Coronary artery (tissue), 2 donors: ENCODE results near the gene ZC3H7B.

ENCODE experiments used
- DNase-seq: peaks from one replicate; pipeline ENCODE4 v3.0.0-alpha.2; 2017; ENCODE audit warnings: low spot score
- H3K27ac ChIP-seq, 2 donors: fragments of 200-600 bp; sonication (generic); one replicate each; pipeline ENCODE4 v1.5.1; 2016 to 2019
- H3K4me3 ChIP-seq: fragments of 200-600 bp; sonication (generic); 2 replicates; pipeline ENCODE4 v1.5.1; 2016; ENCODE audit warnings: mild to moderate bottlenecking, moderate library complexity
- TF ChIP-seq, protein P1 (sequence below): fragments of 200-600 bp; sonication (generic); IDR thresholded peaks from one replicate; pipeline ENCODE4 v1.5.1; 2019; ENCODE audit warnings: antibody characterized with exemption

Gene ZC3H7B

DNA sequence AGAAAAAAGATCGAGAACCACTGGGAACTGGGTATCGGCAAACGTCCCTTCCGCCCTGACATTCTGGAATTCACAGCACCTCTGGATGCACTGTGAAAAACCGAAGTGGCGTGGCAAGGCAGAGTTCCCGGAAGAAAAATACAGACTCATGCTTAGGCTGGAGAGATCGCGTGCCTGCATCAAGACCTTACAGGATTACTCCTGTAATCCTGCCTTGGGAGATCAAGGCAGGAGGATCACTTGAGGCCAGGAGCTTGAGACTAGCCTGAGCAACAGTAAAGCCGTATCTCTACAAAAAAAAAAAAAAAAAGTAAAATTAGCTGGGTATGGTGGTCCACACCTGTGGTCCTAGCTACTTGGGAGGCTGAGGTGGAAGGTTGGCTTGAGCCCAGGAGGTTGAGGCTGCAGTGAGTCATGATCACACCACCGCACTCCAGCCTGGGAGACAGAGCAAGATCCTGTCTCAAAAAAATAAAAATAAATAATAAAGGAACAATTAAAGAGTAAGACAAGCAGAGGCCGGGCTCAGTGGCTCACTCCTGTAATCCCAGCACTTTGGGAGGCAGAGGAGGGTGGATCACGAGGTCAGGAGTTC is 60.5 kb downstream of the ZC3H7B start:
- no peak overlapping the region for H3K4me3 ChIP-seq
- TF ChIP-seq, protein P1, sequence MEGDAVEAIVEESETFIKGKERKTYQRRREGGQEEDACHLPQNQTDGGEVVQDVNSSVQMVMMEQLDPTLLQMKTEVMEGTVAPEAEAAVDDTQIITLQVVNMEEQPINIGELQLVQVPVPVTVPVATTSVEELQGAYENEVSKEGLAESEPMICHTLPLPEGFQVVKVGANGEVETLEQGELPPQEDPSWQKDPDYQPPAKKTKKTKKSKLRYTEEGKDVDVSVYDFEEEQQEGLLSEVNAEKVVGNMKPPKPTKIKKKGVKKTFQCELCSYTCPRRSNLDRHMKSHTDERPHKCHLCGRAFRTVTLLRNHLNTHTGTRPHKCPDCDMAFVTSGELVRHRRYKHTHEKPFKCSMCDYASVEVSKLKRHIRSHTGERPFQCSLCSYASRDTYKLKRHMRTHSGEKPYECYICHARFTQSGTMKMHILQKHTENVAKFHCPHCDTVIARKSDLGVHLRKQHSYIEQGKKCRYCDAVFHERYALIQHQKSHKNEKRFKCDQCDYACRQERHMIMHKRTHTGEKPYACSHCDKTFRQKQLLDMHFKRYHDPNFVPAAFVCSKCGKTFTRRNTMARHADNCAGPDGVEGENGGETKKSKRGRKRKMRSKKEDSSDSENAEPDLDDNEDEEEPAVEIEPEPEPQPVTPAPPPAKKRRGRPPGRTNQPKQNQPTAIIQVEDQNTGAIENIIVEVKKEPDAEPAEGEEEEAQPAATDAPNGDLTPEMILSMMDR: no peak
- DNase-seq: no peak

DNA sequence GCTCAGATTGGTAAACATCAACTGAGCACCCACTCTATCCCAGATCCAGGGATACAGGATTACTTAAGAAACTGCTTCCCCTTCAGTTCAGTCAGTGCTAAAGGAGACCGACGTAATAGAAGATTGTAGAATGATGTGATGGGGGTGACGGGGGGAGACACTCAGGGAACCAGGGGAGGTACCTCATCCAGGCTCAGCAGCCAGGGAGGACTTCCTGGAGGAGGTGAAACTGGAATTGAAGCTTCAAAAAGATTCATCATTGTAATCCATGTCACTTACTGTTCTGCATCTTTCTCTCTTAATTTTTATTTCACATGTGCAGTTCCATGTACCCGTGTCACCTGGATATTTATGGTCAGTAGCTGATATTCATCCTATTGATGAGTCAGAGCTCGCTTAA is 61.3 kb downstream of the ZC3H7B start:
- no peak overlapping the region for H3K27ac ChIP-seq
- TF ChIP-seq, protein P1: no peak
- H3K4me3 ChIP-seq: no peak overlapping the region
- DNase-seq: no peak

More for the DNA sequence above, 60.5 kb downstream of the ZC3H7B start:
- no peak overlapping the region for H3K27ac ChIP-seq

DNA sequence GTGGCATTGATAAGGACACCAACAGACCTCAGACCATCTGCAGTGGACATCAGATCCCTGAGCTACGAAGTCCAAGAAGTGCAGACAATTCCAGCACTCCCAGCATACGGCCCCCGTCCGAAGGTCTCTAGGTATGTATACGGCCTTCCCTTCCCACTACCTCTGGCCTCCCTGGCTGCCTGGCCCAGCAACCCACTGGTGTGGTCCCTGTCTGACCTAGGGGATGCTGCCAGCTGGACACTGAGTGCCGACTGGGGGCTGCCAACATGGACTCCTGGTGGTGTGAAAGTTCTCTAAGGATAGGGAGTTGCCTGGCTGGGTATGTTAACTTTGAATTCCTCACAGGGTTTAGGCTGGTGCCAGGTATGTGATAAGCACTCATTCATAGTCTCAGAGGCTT is 62.9 kb downstream of the ZC3H7B start:
- H3K4me3 ChIP-seq: no peak overlapping the region
- no peak overlapping the region for H3K27ac ChIP-seq
- TF ChIP-seq, protein P1: no peak
- DNase-seq: no peak

DNA sequence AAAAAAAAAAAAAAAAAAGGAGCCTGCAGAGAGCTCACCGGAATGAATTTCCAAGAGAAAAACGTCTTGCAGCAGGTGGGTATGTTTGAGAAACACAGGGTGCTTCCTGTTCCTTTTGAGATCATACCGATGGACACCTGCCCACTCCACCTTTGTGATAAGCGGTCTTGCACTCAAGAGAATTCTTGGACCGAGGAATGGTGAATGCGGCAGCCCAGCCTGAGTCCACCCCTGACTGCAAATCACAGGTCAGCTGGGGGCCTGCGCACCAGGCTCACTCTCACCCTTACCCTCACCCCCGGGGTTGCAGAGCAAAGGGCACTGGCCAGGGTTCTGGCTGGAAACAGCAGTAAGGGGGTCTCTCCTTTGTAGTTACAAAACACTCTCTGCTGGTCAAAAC is 63.6 kb downstream of the ZC3H7B start:
- H3K4me3 ChIP-seq: no peak overlapping the region
- no peak for DNase-seq
- TF ChIP-seq, protein P1: no peak
- no peak overlapping the region for H3K27ac ChIP-seq

DNA sequence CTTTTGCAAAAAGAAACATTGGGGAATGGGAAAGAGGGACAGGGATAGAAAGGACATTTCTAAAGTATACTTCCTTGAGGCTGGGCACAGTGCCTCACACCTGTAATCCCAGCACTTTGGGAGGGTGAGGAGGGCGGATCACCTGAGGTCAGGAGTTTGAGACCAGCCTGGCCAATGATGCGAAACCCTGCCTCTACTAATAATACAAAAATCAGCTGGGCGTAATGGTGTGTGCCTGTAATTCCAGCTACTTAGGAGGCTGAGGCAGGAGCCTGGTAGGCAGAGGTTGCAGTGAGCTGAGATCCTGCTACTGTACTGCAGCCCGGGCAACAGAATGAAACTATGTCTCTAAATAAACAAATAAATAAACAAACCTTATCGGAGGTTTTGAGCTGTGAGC is 64.1 kb downstream of the ZC3H7B start:
- TF ChIP-seq, protein P1: no peak
- Histone ChIP-seq H3K4me3 (no peak overlapping the region), H3K27ac (no peak overlapping the region)
- no peak for DNase-seq

DNA sequence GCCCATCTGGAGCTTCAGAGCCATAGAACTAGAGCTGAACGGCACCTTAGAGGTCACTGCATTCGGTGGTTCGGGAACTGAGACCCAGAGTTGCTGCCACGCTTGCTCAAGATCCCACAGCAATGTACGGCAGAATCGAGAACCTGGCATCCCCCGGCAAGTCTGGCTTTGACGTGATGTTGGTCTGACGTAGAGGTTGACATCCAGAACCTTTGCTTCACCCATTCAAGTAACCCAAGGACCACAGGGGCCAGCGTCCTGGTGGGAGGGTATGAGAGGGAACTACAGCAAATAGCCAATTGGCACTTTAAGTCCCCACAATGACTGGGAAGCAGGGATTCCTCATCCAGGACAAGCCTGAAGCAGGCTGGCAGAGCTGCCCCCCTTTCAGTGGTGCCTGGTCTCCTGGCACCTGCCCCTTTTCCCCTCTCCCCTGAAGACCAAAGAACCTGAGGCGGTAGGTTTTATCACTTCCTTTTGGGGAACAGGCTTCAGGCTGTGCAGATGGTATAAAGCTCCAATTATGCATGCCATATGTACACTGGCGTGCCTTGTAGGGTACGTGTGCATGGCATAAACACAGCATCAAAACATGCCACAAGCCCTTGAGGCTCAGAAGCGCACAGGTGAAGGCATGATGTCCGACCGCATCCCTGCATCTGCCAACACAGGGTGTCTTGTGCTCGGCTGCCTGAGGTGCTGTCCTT is 65.2 kb downstream of the ZC3H7B start:
- TF ChIP-seq, protein P1: no peak
- Histone ChIP-seq H3K27ac (peak overlapping the region in 1 of 2 donors; percentile 82), H3K4me3 (peak overlapping the region; percentile 69)
- DNase-seq: no peak
